GM23248 (cell line): ENCODE results near the gene PACC1. TPM values are rescaled to one million over a fixed set of nuclear protein-coding genes. Genes with fewer than 3 reads are reported as not detected.
A peak's percentile ranks its signal among the peaks of the same experiment; 100 is the strongest.

Experiments used
- DNase-seq: peaks from one replicate; pipeline ENCODE4 v3.0.0-alpha.2; 2015
- H2AFZ ChIP-seq: fragments of 200-600 bp; sonication (generic); 2 replicates; pipeline ENCODE4 v1.6.1; 2016; ENCODE audit warnings: antibody characterized with exemption
- H3F3A ChIP-seq: fragments of 200-600 bp; sonication (generic); 2 replicates; pipeline ENCODE4 v1.6.1; 2016; ENCODE audit warnings: mild to moderate bottlenecking, antibody characterized with exemption, mixed run types; ENCODE audit not compliant: insufficient read depth
- H3K27ac ChIP-seq: fragments of 200-600 bp; sonication (generic); 2 replicates; pipeline ENCODE4 v1.5.1; 2016; ENCODE audit warnings: mild to moderate bottlenecking
- H3K27me3 ChIP-seq: fragments of 200-600 bp; sonication (generic); replicated peaks from 2 replicates; pipeline ENCODE4 v1.6.1; 2016; ENCODE audit warnings: mild to moderate bottlenecking; ENCODE audit not compliant: insufficient read depth
- H3K36me3 ChIP-seq: fragments of 200-600 bp; sonication (generic); 2 replicates; pipeline ENCODE4 v1.6.1; 2016; ENCODE audit warnings: low read depth, mild to moderate bottlenecking
- H3K4me1 ChIP-seq: fragments of 200-600 bp; sonication (generic); 2 replicates; pipeline ENCODE4 v1.6.1; 2016; ENCODE audit warnings: mild to moderate bottlenecking; ENCODE audit not compliant: insufficient read depth
- H3K4me2 ChIP-seq: fragments of 200-600 bp; sonication (generic); one replicate; pipeline ENCODE4 v1.6.1; 2016; ENCODE audit warnings: mild to moderate bottlenecking; ENCODE audit not compliant: unreplicated experiment
- H3K4me3 ChIP-seq: fragments of 200-600 bp; sonication (generic); 2 replicates; pipeline ENCODE4 v1.5.1; 2016; ENCODE audit warnings: mild to moderate bottlenecking
- H3K79me2 ChIP-seq: fragments of 200-600 bp; sonication (generic); 2 replicates; pipeline ENCODE4 v1.6.1; 2016; ENCODE audit warnings: mild to moderate bottlenecking; ENCODE audit not compliant: insufficient read depth
- H3K9ac ChIP-seq: fragments of 200-600 bp; sonication (generic); 2 replicates; pipeline ENCODE4 v1.6.1; 2016; ENCODE audit warnings: mild to moderate bottlenecking
- H3K9me2 ChIP-seq: fragments of 200-600 bp; sonication (generic); 2 replicates; pipeline ENCODE4 v1.6.1; 2016; ENCODE audit warnings: mixed run types, mild to moderate bottlenecking, moderate library complexity; ENCODE audit not compliant: insufficient read depth
- H3K9me3 ChIP-seq: fragments of 200-600 bp; sonication (generic); one replicate; pipeline ENCODE4 v1.6.1; 2017; ENCODE audit warnings: low read depth
- H4K20me1 ChIP-seq: fragments of 200-600 bp; sonication (generic); 2 replicates; pipeline ENCODE4 v1.6.0; 2016; ENCODE audit not compliant: insufficient read depth
- EZH2 ChIP-seq: fragments of 200-600 bp; sonication (generic); IDR thresholded peaks from 2 replicates; pipeline ENCODE4 v1.6.1; 2018; ENCODE audit warnings: antibody characterized with exemption, mild to moderate bottlenecking; ENCODE audit not compliant: insufficient read depth, poor library complexity, severe bottlenecking
- EZH2phosphoT487 ChIP-seq: fragments of 200-600 bp; sonication (generic); IDR thresholded peaks from 2 replicates; pipeline ENCODE4 v1.6.1; 2018; ENCODE audit warnings: antibody characterized with exemption, moderate library complexity, mild to moderate bottlenecking, low read depth; ENCODE audit not compliant: insufficient read depth
- WGBS, 2 experiments: methylation state at CpG; one replicate each; pipeline ENCODE4 v1.1.6; 2015 to 2017; ENCODE audit warnings: low lambda C conversion rate in 2 of 2, low coverage in 1 of 2; ENCODE audit errors: missing lambda C conversion rate in 2 of 2; 5-methylcytosine and 5-hydroxymethylcytosine counted together
- in situ Hi-C: fragments of 300-500 bp; cut with MboI; formaldehyde crosslinking; loops from 2 replicates; pipeline ENCODE4 v1.15.0; 2020
- polyA plus RNA-seq: library from polyadenylated mRNA; unstranded; fragments of >200 nt; fragmentation: Nextera tagmentation; extraction: Ambion mirVana; gene quantifications from 2 replicates; pipeline ENCODE4 v1.2.1, GENCODE V29; 2016
- total RNA-seq: library from RNA; depleted of rRNA; stranded (reverse); fragments of >200 nt; shearing (Covaris generic); gene quantifications from 2 replicates; pipeline ENCODE4 v1.2.3, GENCODE V29; 2014

Gene PACC1
- total and polyA plus RNA-seq, 2 experiments from 2014 or later = 5.4 to 6.9 TPM

GRCh38 chr1:212459656-212460055 is 45.0 kb upstream of the PACC1 start:
- no peaks in the 10 kb centered on the region for H3K27me3 ChIP-seq
- TF ChIP-seq EZH2phosphoT487 (no peak), EZH2 (no peak)
- no peaks in the 10 kb centered on the region for H3K79me2 ChIP-seq
- no peak overlapping the region for H3K27ac ChIP-seq
- no peaks in the 10 kb centered on the region for H3K9me3 ChIP-seq
- H3F3A ChIP-seq = no peaks in the 10 kb centered on the region
- H3K4me3 ChIP-seq = no peak overlapping the region
- H3K4me1 ChIP-seq = no peaks in the 10 kb centered on the region
- no peak overlapping the region for H3K4me2 ChIP-seq
- no peak for DNase-seq
- in situ Hi-C loops = loop anchor here (10.0 to 25.0 kb wide), 3 partner anchors 395 to 775 kb away; no protein-coding TSS in a partner anchor
- H4K20me1 ChIP-seq = no peaks in the 10 kb centered on the region
- H3K9me2 ChIP-seq = no peaks in the 10 kb centered on the region
- no peaks in the 10 kb centered on the region for H3K36me3 ChIP-seq
- H2AFZ ChIP-seq = no peak overlapping the region
- no peak overlapping the region for H3K9ac ChIP-seq
- WGBS, 2 experiments = 75 to 76% methylated on average over 5 of the region's 5 CpGs

- Histone ChIP-seq H3K9me2 (no peaks in the 10 kb centered on the region), H2AFZ (no peak overlapping the region), H3K4me3 (no peak overlapping the region), H3K9me3 (no peaks in the 10 kb centered on the region), H4K20me1 (no peaks in the 10 kb centered on the region), H3K9ac (no peak overlapping the region), H3F3A (no peaks in the 10 kb centered on the region), H3K79me2 (no peaks in the 10 kb centered on the region), H3K27ac (no peak overlapping the region), H3K4me1 (no peaks in the 10 kb centered on the region), H3K4me2 (no peak overlapping the region), H3K36me3 (no peaks in the 10 kb centered on the region), H3K27me3 (no peaks in the 10 kb centered on the region)
- in situ Hi-C loops = loop anchor here (10.0 to 25.0 kb wide), 3 partner anchors 394 to 774 kb away; no protein-coding TSS in a partner anchor
- TF ChIP-seq EZH2phosphoT487 (no peak), EZH2 (no peak)
- WGBS, 2 experiments = 8% methylated on average over 1 of the region's 1 CpG
- no peak for DNase-seq
These were observed 44.1 kb upstream of the PACC1 start for GRCh38 chr1:212458817-212459216.

- H3F3A ChIP-seq = no peaks in the 10 kb centered on the region
- DNase-seq = peak; percentile 59
These were observed 43.2 kb upstream of the PACC1 start for GRCh38 chr1:212457740-212458338.

DNA sequence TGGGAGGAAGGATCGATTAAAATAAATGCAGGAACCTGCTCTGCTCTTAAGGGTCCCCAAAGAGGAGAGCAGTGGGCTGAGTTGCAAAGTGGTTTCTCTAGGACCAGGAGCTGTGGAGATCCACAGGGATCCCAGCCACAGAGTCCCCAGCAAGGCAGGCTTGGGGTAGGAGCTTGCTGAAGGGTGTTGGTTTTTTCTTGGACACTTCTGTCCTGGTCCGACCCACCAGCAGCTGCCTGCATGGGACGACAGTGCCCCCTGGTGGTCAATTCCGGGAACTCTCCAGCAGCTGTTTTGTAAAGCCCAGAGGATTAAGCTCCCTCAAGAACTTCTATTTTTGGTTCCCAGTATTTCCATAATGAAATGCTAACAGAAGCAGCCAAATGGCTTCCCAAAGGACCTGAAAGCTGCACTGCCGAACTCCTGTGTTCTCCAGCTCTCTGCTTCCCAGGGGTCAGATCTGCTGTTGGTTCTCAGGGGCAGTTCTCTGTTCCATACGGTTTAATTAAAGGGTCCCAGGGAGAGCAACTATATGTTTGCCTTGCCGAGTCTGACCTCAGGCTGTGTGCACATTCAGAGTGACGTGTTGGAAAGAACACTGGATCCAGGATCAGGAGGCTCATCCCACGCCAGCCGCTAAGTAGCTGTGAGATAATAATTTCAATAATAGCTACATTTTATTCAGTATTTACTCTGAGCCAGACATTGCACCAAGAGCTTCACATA is 41.3 kb upstream of the PACC1 start:
- H3K9me2 ChIP-seq = no peaks in the 10 kb centered on the region
- no peak for TF ChIP-seq EZH2phosphoT487
- no peak for TF ChIP-seq EZH2
- no peak overlapping the region for H2AFZ ChIP-seq
- peaks cover 4% of the 10 kb centered on the region; the same call in 1 of the 2 replicates for H3K4me1 ChIP-seq
- H3K4me3 ChIP-seq = no peak overlapping the region
- no peak overlapping the region for H3K9ac ChIP-seq
- H3K36me3 ChIP-seq = no peaks in the 10 kb centered on the region
- no peak overlapping the region for H3K4me2 ChIP-seq
- WGBS, 2 experiments = 35 to 36% methylated on average over 10 of the region's 10 CpGs
- H3K9me3 ChIP-seq = no peaks in the 10 kb centered on the region
- H3K27me3 ChIP-seq = no peaks in the 10 kb centered on the region
- no peaks in the 10 kb centered on the region for H4K20me1 ChIP-seq
- DNase-seq = peak; percentile 76
- no peaks in the 10 kb centered on the region for H3K79me2 ChIP-seq
- in situ Hi-C loops = loop anchor here (10.0 to 25.0 kb wide), 3 partner anchors 391 to 771 kb away; no protein-coding TSS in a partner anchor
- H3F3A ChIP-seq = no peaks in the 10 kb centered on the region
- no peak overlapping the region for H3K27ac ChIP-seq

More at GRCh38 chr1:212457740-212458338, 43.2 kb upstream of the PACC1 start:
- Histone ChIP-seq H3K27ac (no peak overlapping the region), H3K4me1 (no peaks in the 10 kb centered on the region), H3K79me2 (no peaks in the 10 kb centered on the region), H4K20me1 (no peaks in the 10 kb centered on the region), H3K27me3 (no peaks in the 10 kb centered on the region), H2AFZ (no peak overlapping the region), H3K9me3 (no peaks in the 10 kb centered on the region), H3K4me2 (no peak overlapping the region), H3K4me3 (no peak overlapping the region), H3K9ac (no peak overlapping the region), H3K9me2 (no peaks in the 10 kb centered on the region), H3K36me3 (no peaks in the 10 kb centered on the region)
- TF ChIP-seq EZH2phosphoT487 (no peak), EZH2 (no peak)
- in situ Hi-C loops = loop anchor here (10.0 to 25.0 kb wide), 3 partner anchors 393 to 773 kb away; no protein-coding TSS in a partner anchor
- 44 to 54% methylated on average over 8 of the region's 8 CpGs for WGBS, 2 experiments
